ENCODE measurements around the gene DENND5A. TPM values are rescaled to one million over a fixed set of nuclear protein-coding genes. Genes with fewer than 3 reads are reported as not detected.

Gene DENND5A
- total and polyA plus RNA-seq, 2 of the 8 experiments (the other 6 are each of a cell fraction or from before 2014, with no cell fraction given), result 65.7 to 139 TPM

DNA sequence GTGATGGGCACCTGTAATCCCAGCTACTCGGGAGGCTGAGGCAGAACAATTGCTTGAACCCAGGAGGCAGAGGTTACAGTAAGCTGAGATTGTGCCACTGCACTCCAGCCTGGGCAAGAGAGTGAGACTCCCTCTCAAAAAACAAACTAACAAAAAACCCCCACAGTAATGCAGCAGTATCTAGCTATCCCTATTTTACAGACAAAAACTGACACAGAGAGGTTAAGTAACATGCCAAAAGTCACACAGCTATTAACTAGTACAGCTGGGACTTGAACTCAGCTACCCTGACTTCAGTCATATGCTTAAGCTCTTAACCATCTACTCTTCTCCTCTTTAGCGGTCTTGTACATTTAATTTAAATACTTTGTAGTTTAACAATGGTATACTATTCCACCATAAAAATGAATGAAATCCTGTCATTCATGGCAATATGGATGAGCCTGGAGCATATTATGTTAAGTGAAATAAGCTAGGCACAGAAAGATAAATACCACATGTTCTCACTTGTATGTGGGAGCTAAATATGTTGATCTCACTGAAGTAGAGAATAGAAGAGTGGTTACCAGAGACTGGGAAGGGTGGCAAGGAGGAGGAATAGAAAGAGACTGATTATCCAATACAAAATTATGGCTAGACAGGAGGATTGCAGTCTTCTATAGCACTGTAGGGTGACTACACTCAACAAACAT, 82.8 kb downstream of the DENND5A start:
- Histone ChIP-seq H2BK20ac (ENCODE audit: low read length) (no peak overlapping the region), H3K4me1 (replicated peaks in 1 of 4; ENCODE audit: control insufficient read depth in 3 of 4, insufficient read depth in 4 of 4, low read length in 3 of 4) (no peaks in the 10 kb centered on the region), H3K79me1 (ENCODE audit: low read depth, low read length) (no peaks in the 10 kb centered on the region), H3K56ac (replicated peaks; ENCODE audit: insufficient read length, low read depth, low read length) (no peak overlapping the region), H3K79me2 (ENCODE audit: control insufficient read depth in 1 of 2, insufficient read depth in 2 of 2, low read length in 2 of 2) (no peaks in the 10 kb centered on the region), H4K5ac (ENCODE audit: insufficient read length, low read depth, low read length) (no peak overlapping the region), H2BK5ac (ENCODE audit: low read depth, low read length) (no peak overlapping the region), H2BK12ac (ENCODE audit: low read depth, low read length) (no peak overlapping the region), H3K27ac (ENCODE audit: low read depth, low read length) (no peak overlapping the region), H3K4me2 (ENCODE audit: insufficient read depth in 1 of 2, low read depth in 2 of 2, low read length in 2 of 2) (no peak overlapping the region), H3K4ac (replicated peaks; ENCODE audit: insufficient read length, low read depth, low read length) (no peak overlapping the region), H2BK15ac (ENCODE audit: low read length) (no peak overlapping the region), H3K27me3 (replicated peaks in 1 of 4; ENCODE audit: control insufficient read depth in 3 of 4, extremely low read depth in 1 of 4, insufficient read depth in 3 of 4, low read length in 3 of 4) (no peaks in the 10 kb centered on the region), H2AK5ac (ENCODE audit: low read depth, low read length) (no peak overlapping the region), H4K8ac (ENCODE audit: extremely low read depth, insufficient read depth, low read length) (no peak overlapping the region), H3K4me3 (ENCODE audit: extremely low read depth in 1 of 4, insufficient read depth in 2 of 4, low read depth in 3 of 4, low read length in 4 of 4) (no peak overlapping the region), H3K23me2 (ENCODE audit: low read depth, low read length) (no peaks in the 10 kb centered on the region), H4K20me1 (replicated peaks in 1 of 2; ENCODE audit: control insufficient read depth in 1 of 2, insufficient read depth in 2 of 2, low read length in 2 of 2) (no peaks in the 10 kb centered on the region), H3K18ac (ENCODE audit: extremely low read depth, low read length) (no peak overlapping the region), H2BK120ac (replicated peaks; ENCODE audit: low read depth, low read length) (no peak overlapping the region), H3K23ac (ENCODE audit: insufficient read length) (no peak overlapping the region), H3K9ac (replicated peaks in 1 of 4; ENCODE audit: extremely low read depth in 1 of 4, low read depth in 3 of 4, low read length in 3 of 4) (no peak overlapping the region), H2AFZ (ENCODE audit: low read length) (no peak overlapping the region), H3K36me3 (ENCODE audit: control insufficient read depth in 2 of 4, insufficient read depth in 4 of 4, low read length in 3 of 4) (peaks cover 7 to 25% (median 19%) of the 10 kb centered on the region in 4 experiments; a peak in 7 of 8 replicates), H3K9me3 (ENCODE audit: insufficient read depth in 2 of 2, low read depth in 1 of 2, low read length in 1 of 2) (no peaks in the 10 kb centered on the region), H4K91ac (replicated peaks; ENCODE audit: insufficient read length, low read length) (no peak overlapping the region), H3K14ac (ENCODE audit: insufficient read length) (no peak overlapping the region)
- FAIRE-seq (no peak), DNase-seq (ENCODE audit: low read depth in 1 of 2, low spot score in 2 of 2) (no peak)
- ChIA-PET CTCF (ENCODE audit: partially characterized antibody) (interaction anchor here (0.9 to 1.3 kb wide), 2 partner anchors 21 to 44 kb away, joined by 4 to 5 read pairs; no protein-coding TSS in a partner anchor), POLR2A (ENCODE audit: partially characterized antibody) (no interaction called here)
- WGBS, 2 experiments (ENCODE audit: extremely low coverage in 1 of 2, insufficient coverage in 1 of 2, insufficient read length in 1 of 2, insufficient replicate concordance in 2 of 2, low coverage in 1 of 2, low lambda C conversion rate in 2 of 2, missing lambda C conversion rate in 1 of 2), result 90% methylated on average over 2 of the region's 2 CpGs; no CpG with 5 or more reads in 1 of the 2 experiments
- no peak for TF ChIP-seq TEAD4 (IDR thresholded peaks at IDR 0.05; ENCODE audit: low read depth, low read length)

Measured in H1 (cell line).